HG03460 (cell line): ENCODE measurements around the gene PLA2G2A.
"Not testable (repeated sequence)": the region's sequence is repeated elsewhere in the genome, so short reads cannot be mapped to it uniquely, and the experiment has no call there.

Experiments
- ATAC-seq: cut with Tn5 transposase; IDR thresholded peaks from one replicate; pipeline ENCODE4 v1.9.1; 2021; ENCODE audit not compliant: unreplicated experiment

PLA2G2A gene, protein sequence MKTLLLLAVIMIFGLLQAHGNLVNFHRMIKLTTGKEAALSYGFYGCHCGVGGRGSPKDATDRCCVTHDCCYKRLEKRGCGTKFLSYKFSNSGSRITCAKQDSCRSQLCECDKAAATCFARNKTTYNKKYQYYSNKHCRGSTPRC

DNA sequence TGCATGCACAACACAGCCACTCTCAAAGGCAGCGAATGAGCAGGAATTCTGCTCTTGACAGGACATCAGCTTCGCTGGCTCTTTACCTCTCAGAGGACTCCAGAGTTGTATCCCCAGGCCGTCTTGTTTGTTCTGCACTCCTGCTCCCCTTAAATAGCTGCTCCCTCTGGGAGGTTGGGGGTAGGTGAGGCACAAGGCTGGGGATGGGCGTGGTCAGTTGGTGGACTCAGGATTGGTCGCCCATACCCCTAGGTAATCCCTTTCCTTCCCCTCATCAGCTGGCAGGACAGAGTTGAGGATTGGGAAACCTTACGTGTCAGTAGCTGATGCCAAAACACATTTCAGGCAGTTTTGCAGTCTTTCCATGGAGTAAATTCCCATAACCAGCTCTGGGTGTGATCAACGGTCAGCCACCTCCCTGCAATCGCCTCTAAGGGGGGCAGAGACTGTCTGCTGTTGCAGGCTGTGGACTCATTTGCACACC is at the start of gene PLA2G2A:
TSS of gene PLA2G2A (minus strand) at position 125 of the 484 bp plus-strand sequence. CDS start 845 bp downstream, outside the sequence.
- no peak for ATAC-seq

DNA sequence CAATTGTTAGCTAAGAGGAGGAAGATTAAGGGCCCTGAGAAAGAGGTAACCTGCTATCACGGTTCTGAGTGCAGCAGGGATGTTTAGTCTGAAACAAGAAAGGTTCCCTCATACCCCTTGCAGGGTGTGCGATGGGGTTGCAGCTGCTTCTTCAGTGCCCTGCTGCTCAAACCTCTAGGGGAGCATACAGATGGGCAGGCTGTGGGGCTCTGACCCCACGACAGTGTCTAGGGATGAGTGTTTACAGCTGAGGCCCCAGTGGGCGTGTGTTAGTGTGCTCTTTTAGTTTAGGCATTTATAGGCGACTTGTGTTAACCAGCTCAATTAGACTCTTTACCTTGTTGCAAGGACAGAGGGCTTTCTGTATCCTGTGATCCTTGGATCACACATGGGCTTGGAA is 49.3 kb upstream of the PLA2G2A start:
- no peak for ATAC-seq

DNA sequence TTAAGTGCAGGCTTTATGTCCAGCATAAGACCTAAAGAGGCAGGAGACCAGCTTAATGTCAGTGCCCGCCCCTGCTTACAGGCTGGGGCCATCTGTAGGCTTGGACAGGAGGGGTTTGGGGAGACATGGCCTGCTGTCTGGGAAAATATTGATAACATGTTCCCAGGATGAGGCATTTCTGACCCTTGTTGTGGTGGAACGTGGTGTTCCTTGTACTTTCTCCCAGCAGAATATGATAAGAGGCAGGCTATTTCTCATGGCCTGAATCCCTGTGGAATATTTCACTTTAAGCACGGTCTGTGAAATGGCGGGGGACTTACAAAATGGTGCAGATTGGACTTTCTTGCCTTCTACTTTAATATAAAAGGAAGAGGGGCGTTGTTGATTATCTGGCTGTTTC is 48.7 kb upstream of the PLA2G2A start:
- no peak for ATAC-seq

DNA sequence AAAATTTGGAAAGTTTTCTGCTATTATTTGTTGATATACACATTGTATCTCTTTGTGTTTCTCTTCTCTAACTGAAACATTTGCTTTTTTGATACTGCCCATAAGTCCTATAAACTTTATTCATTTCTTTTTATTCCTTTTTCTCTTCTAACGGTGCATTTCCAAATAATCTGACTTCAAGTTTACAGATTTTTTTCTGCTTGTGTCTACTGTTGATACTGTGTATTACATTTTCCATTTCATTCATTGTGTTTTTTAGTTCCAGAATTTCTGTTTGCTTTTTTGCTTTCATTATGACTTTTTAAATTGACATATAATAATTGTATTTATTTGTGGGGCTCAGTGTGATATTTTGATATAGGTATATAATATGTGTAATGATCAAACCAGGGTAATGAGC is 38.3 kb upstream of the PLA2G2A start:
- no peak for ATAC-seq

DNA sequence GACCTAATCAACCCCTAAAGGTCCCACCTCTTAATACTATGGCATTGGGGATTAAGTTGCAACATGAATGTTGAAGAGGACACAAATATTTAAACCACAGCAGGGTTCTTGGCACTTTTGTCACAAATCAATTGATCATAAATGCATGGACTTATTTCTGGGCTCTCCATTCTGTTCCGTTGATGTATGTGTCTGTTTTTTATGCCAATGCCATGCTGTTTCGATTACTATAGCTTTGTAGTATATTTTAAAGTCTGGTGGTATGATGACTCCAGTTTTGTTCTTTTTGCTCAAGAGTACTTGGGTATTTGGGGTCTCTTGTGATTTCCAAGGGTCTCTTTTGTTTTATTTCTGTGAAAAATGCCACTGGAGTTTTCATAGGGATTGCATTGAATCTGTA is 34.7 kb upstream of the PLA2G2A start:
- no peak for ATAC-seq

DNA sequence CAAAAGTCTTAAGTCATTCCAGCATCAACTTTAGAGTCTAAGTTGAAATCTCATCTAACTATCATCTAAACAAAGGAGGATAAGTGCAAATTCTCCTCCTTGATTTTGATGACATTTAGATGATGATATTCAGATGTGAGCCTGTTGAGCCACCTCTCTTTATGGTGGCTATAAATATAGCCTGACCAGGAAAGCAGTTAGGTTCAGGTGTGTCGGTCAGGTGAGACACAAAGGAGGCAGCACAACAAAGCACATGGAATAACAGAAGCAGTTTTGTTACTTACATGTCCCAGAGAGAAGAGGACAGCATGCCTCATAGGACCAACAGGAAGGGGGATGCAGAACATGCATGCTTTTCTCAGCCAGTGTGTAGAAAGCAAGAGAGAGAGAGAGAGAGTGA is 30.6 kb upstream of the PLA2G2A start:
- ATAC-seq: no peak

DNA sequence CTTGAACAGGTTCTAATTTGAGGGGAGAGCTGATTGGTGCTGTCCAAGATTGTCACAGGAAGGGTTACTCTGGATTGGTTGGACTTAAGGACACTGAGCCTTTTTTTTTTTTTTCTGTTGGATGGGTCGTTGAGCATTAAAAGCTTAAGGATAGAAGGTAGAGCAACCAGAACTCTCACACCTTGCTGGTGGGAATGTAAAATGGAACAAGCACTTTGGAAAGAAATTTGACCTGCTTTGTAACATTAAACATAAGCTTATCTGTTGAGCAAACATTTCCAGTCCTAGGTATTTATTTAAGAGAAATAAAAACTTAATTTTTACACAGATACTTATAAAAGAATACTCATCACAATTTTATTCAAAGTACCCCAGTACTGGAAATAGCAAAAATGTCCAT is 29.8 kb upstream of the PLA2G2A start:
- ATAC-seq: no peak

DNA sequence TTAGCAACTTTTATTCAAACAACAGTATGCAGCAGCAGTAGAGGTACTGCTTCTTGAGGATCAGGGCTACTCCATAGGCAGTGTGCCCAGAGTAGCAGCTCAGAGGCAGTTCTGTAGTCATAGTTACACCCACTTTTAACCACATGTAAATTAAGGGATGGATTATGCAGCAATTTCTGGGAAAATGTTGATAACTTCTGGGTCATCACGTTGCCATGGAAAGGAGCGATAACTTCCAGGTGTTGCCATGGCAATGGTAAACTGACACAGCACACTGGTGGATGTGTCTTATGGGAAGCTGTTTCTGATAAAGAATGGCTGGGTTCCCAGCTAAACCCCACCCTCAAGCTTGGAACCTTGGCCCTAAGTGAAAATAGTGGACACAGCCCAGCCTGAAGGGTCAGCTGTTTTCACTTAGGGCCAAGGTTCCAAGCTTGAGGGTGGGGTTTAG is 29.0 kb upstream of the PLA2G2A start:
- no peak for ATAC-seq

DNA sequence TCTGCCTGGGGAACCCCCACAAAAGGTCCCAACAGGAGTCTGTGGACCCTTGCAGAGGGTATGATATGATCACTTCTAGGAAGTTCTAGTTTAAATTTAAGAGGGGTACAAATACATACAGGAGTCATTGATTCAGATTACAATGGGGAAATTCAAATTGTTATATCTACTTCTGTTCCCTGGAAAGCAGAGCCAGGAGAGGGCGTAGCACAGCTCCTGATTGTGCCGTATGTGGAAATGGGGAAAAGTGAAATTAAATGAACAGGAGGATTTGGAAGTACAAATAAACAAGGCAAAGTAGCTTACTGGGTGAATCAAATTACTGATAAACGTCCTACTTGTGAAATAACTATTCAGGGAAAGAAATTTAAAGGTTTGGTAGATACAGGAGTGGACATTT is 19.4 kb upstream of the PLA2G2A start:
- ATAC-seq: not testable (repeated sequence)

DNA sequence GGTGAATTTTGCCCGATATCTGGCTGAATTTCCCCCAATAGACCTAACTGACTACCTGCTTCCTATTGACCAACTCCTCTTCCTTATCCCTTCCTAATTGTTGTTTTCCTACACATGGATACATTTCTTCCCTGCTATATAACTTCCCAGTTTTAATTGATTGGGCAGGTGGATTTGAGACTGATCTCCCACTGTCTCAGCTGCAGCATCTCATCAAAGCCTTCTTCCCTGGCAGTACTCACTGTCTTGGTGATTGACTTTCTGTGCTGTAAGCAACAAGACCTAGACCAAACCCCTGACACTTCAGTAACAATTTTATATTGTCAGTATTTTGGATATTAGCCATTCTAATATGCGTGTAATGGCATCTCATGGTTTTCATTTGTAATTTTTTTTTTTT is 11.3 kb upstream of the PLA2G2A start:
- no peak for ATAC-seq

DNA sequence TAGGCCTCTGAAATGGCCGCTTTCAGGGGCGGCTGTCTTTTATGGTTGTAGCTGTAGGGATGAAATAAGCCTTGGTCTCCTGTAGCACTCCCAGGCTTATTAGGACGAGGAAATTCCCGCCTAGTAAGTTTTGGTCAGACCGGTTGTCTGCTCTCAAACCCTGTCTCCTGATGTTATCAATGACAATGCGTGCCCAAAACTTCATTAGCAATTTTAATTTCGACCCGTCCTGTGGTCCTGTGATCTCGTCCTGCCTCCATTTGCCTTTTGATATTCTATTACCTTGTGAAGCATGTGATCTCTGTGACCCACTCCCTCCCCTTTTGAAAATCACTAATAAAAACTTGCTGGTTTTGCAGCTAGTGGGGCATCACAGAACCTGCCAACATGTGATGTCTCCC is 10.8 kb upstream of the PLA2G2A start:
- not testable (repeated sequence) for ATAC-seq

DNA sequence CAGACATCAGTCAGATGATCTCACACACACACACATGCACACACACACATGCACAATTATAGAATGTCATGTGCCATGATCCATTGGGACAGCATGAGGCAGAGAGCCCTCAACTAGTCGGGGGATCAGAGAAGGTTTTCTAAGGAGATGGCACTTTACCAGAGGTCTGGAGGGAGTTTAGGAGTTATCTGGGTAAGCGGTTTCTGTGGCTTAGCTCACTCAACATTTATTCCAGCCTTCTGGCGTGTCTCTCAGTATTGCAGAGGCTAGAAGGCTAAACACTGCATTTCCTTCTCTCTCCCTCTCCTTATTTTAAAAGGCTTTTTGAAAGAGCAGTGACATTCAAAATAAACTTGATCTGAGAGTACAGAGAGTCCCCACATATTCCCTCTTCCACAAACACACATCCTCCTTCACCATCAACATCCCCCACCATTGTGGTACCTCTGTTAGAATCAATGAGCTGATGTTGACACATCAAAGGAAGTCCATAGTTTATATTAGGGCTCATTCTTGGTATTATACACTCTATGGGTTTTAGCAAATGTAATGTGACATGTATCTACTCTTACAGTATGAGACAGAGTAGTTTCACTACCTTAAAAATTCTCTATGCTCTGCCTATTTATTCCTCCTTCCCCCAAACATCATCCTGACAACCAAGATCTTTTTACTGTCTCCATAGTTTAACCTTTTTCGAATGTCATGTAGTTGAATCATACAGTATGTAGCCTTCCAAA is 9.0 kb upstream of the PLA2G2A start:
- no peak for ATAC-seq

DNA sequence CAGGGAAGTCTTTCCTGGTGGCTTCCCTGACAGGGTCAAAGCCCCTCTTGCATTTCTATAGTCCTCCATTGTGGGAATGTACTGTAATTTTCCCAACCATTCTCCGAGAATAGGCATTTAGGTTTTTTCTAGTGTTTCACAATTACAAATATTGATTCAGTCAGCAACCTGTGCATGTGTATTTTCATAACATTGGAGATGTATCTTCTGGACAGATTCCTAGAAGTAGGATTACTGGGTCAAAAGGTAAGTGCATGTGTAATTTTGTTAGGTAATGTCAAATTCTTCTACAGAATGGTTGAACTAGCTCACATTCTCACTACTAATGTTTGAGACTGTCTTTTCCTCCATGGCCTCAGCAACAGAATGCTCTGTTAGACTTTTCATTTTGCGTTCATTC is 8.3 kb upstream of the PLA2G2A start:
- no peak for ATAC-seq

DNA sequence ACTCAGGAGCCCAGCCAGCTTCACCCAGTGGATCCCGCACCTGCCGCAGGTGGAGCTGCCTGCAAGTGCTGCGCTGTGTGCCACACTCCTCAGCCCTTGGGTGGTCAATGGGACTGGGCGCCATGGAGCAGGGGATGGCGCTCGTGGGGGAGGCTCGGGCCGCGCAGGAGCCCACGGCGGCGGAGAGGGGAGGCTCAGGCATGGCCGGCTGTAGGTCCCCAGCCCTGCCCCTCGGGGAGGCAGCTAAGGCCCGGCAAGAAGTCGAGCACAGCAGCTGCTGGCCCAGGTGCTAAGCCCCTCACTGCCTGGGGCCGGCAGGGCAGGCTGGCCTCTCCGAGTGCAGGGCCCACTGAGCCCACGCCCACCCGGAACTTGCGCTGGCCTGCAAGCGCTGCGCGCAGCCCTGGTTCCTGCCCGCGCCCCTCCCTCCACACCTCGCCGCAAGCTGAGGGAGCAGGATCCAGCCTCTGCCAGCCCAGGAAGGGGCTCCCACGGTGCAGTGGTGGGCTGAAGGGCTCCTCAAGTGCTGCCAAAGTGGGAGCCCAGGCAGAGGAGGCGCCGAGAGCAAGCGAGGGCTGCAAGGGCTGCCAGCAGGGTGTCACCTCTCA is 5.1 kb upstream of the PLA2G2A start:
- ATAC-seq: not testable (repeated sequence)

DNA sequence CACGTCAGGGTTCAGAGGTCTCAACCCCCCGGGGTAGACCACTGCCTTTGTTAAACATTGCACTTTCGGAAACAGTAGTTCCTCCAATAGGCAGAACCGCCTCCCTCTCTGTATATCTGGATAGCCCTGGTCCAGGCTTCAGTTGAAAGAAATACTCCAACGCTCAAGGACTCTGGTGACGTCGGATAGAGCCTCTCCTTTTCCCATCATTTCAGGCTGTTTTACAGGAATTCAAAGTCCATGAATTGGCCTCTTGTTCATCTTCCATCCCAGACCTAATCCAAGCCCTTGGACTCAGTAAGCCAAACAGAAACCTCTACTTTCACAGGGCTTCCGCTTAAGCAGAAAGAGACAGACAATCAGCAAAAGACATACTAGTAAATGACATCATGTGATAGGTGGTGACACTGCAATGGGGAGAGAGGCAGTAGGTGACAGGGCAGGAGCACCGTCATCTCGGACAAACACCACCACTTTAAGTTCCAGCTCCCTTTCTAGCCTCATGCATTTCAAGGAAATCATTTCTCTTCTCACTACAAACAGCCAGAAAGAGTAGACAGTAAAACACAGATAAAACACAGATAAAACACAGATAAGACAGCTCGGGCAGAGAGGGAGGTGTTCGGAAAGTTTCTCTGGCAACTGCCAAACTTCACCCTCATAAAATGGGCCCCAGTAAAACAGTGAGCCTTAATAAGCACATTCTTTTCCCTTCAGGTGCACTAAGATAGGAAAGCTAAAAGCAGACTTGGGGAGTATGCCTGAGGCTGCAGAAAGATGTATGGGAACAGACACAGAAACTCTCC is 2.3 kb upstream of the PLA2G2A start:
- ATAC-seq: no peak

DNA sequence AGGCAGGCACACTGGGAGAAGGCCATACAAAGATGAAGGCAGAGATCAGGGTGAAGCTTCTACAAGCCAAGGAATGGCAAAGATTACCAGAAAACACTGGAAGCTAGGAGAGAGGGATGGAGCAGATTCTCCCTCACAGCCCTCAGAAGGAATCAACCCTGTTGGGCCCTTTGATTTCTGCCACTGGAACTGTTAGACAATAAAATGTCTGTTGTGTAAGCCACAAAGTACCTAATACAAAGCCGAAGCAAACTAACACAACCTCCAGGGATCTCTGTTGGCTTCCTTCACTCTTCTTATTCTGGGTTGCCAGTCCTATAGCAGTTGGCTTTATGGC is 1.7 kb upstream of the PLA2G2A start:
- ATAC-seq: no peak

DNA sequence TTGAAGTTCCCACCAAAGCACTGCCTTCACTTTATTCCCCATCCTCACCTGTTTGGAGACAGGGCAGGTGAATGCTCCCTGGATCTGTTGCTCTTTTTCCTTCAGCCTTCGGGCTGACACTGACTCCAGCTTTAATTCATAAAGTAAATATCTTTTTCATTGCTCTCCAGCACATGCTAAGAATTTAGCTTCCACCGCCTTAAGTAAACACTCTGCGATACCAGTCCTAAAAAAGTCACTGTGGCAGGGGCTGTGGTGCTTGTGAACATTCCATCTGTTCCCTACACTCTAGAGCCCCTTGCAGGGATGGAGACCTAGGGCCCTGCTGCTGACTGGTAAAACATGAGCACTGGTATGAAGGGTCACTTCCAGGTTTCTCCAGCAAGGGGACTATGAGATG is 896 bp upstream of the PLA2G2A start:
- ATAC-seq: no peak

DNA sequence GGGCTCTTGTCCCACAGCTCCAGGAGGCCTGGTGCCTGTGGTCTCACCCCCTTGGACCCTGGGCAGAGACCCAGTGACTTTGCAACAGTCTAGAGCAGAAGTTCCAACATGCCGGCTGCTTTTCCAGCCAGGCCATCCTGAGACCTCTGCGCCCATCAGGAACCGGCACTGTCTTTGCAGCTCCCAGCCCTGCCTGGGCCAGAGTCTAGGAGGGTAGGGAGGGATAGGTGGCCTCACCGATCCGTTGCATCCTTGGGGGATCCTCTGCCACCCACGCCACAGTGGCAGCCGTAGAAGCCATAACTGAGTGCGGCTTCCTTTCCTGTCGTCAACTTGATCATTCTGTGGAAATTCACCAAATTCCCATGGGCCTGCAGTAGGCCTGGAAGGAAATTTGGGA is 1.3 kb downstream of the PLA2G2A start:
- no peak for ATAC-seq

DNA sequence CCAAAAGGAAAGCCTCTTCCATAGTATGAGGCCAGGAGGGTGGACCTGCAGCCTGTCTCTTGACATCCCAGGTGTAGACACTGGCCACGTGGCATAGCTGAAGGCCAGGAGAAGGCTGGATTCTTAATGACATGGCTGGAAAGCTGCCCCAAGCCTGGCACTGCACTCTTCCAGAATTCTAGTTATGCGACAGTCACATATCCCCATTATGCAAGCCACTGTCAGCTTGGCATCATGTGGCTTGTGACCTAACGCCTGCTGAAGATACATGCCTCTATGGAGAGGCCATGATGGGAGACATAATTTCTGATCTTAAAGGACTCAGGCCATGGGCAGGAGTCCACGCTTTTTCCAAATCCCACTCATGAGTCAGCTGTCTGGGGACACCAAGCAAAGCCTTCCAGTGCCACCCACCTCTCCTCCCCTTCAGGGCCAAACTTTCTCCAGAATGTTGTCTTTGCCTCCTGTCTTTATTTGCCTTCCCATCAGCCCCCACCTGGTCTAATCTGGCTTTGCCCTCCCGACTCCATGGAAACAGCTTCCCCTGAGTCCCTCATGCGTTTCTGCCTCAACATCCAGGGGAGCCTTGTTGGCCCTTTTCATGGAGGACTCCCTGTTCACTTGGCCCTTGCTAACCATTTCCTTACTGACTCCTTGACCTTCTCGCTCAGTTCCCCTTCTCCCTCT is 3.0 kb downstream of the PLA2G2A start:
- no peak for ATAC-seq

DNA sequence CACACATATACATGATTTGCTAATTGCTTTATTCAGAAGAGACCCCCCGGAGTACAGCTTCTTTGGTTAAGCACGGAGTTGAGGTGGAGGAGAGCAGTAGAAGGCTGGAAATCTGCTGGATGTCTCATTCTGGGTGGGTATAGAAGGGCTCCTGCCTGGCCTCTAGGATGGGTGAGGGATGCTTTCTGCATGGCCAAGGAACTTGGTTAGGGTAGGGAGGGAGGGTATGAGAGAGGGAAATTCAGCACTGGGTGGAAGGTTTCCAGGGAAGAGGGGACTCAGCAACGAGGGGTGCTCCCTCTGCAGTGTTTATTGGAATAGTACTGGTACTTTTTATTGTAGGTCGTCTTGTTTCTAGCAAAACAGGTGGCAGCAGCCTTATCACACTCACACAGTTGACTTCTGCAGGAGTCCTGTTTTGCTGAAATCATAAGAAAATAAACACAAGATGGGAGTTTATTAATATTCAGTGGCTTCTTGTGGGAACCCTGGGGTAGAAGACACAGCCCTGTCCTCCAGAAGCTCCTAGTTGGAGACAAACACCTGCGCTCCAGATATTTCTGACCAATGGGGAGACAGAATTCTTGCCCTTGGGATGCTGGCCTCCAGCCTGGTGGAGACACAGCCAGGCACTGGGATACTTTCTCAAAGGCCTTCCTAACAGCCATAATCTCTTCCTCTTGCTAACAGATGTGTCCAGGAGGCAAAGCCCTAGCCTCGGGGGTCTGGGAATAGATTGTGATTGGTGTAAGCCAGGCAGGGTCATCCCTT is 3.8 kb downstream of the PLA2G2A start:
- ATAC-seq: no peak
